ENCODE measurements around the gene DPPA4.

Gene DPPA4

DNA sequence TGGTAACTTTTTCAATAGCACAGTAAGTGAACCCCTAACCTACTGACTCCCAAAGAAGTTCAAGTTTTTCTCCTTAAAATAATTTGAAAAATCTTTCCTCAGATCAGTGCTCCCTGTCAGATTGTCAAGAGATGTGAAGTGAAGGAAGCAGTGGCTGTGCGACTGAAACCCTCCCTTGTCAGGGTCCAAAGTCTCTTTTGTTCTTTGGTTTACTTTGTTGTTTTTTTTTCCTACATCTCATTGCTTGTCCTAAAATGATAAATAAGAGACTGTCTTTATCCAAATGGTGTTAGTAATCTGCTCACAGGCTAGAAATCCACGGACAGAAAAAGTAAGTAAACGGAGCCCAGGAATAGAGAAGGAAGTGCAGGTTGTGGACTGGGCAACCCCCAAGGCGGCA lies 976 bp upstream of the DPPA4 start:
- Histone ChIP-seq H3K36me3 (ENCODE audit: insufficient read depth, low read length) (no peaks in the 10 kb centered on the region), H3K27me3 (ENCODE audit: insufficient read depth, low read length) (0 out of 2 replicates have a peak, but pooled peaks cover 6% of the 10 kb centered on the region), H3K4me1 (ENCODE audit: control insufficient read depth, insufficient read depth, low read length, unreplicated experiment) (no peaks in the 10 kb centered on the region), H3K79me2 (ENCODE audit: control insufficient read depth, insufficient read depth, low read length, unreplicated experiment) (no peaks in the 10 kb centered on the region), H3K27ac (ENCODE audit: low read depth, low read length) (no peak overlapping the region), H3K4me3 (ENCODE audit: low read depth, low read length) (no peak overlapping the region), H2AFZ (ENCODE audit: low read length, unreplicated experiment) (no peak overlapping the region)

DNA sequence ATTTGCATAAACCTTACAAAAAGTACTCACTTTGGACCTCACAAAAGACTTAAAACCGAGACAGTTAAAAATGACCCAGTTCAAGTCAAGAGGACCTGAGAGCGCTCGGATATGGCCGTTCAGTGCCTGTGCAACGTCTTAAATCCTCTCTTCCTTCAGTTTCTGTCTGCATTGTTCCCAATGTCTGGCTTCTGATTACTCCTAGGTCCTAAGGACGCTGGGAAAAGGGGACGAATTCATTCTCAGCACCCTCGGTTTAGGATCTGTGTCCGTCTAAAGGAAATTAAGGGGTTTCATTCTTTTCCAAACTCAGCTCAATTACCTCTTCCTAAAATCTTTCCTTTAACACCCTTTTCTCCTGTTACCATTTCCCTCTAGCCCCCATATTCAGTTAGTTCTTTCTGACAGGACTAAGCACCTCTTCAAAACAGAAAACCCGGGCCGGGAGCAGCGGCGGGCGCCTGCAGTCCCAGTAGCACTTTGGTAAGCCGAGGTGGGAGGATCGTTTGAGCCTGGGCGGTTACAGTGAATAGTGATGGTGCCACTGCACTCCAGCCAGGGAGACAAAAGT lies 970 bp downstream of the DPPA4 start:
- Histone ChIP-seq H3K79me2 (ENCODE audit: control insufficient read depth, insufficient read depth, low read length, unreplicated experiment) (no peaks in the 10 kb centered on the region), H2AFZ (ENCODE audit: low read length, unreplicated experiment) (peak overlapping the region; percentile 39), H3K36me3 (ENCODE audit: insufficient read depth, low read length) (no peaks in the 10 kb centered on the region), H3K27ac (ENCODE audit: low read depth, low read length) (no peak overlapping the region), H3K4me3 (ENCODE audit: low read depth, low read length) (peak overlapping the region; percentile 68), H3K27me3 (ENCODE audit: insufficient read depth, low read length) (0 out of 2 replicates have a peak, but pooled peaks cover 6% of the 10 kb centered on the region), H3K4me1 (ENCODE audit: control insufficient read depth, insufficient read depth, low read length, unreplicated experiment) (no peaks in the 10 kb centered on the region)

DNA sequence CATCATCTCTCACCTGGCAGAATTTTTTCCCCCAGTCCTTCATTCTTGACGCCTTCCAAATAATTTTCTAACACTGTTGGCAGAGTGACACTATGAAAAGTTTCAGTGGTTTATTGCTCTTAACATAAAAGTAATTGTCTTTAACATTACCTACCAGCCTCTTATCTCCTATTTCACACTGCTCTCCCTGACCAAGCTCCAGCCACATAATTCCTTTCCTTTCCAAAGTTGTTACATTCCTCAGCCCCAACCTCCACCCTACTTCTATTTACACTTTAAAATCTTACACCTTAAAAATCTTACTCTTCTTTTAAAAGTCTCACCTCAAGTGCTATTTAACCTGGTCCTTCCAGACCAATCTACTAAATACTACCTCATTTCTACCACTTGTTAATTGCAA lies 2.8 kb downstream of the DPPA4 start:
- Histone ChIP-seq H3K4me3 (ENCODE audit: low read depth, low read length) (no peak overlapping the region), H3K79me2 (ENCODE audit: control insufficient read depth, insufficient read depth, low read length, unreplicated experiment) (no peaks in the 10 kb centered on the region), H3K4me1 (ENCODE audit: control insufficient read depth, insufficient read depth, low read length, unreplicated experiment) (no peaks in the 10 kb centered on the region), H3K36me3 (ENCODE audit: insufficient read depth, low read length) (no peaks in the 10 kb centered on the region), H2AFZ (ENCODE audit: low read length, unreplicated experiment) (no peak overlapping the region), H3K27me3 (ENCODE audit: insufficient read depth, low read length) (0 out of 2 replicates have a peak, but pooled peaks cover 6% of the 10 kb centered on the region), H3K27ac (ENCODE audit: low read depth, low read length) (no peak overlapping the region)

DNA sequence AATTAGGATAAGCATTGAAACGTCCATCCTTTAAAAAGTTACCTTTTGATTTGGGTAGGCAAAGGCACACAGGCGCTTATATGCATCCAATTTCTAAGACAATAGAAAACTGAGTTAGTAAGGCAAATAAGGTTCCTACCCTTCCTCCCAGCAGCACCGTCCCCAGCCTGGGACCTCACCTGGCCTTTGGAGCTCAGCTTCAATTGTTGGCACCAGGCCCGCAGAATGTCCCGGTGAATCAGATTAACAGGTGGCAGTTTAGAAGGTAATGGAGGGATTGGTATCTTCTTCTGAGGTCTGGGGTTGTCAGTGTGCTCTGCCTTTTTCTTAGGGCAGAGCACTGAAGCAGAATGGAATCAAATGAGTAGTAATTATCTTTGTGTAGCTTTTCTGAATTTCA lies 5.7 kb downstream of the DPPA4 start:
- Histone ChIP-seq H3K27me3 (ENCODE audit: insufficient read depth, low read length) (no peaks in the 10 kb centered on the region), H3K27ac (ENCODE audit: low read depth, low read length) (no peak overlapping the region), H3K4me1 (ENCODE audit: control insufficient read depth, insufficient read depth, low read length, unreplicated experiment) (no peaks in the 10 kb centered on the region), H2AFZ (ENCODE audit: low read length, unreplicated experiment) (no peak overlapping the region), H3K4me3 (ENCODE audit: low read depth, low read length) (no peak overlapping the region), H3K36me3 (ENCODE audit: insufficient read depth, low read length) (no peaks in the 10 kb centered on the region), H3K79me2 (ENCODE audit: control insufficient read depth, insufficient read depth, low read length, unreplicated experiment) (no peaks in the 10 kb centered on the region)

DNA sequence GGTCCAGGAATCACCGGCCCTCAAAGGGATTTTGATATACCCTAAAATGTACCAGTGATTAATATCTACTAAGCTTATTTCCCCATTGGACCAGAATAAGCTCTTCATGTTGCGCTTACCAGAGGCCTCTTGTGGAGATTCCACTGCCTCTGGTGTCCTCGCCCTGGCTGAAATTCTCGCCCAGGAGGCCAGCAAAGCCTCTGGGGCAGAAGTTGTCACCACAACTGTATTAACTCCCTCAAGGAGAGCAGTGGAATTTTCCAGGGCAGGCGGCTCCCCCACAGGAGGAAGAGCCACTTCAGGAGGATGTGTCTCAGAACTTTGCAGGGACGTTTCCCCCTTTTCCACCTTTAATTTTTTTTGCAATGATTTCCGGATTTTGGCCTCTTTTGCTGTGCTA lies 6.9 kb downstream of the DPPA4 start:
- no peak overlapping the region for H3K27ac ChIP-seq (ENCODE audit: low read depth, low read length)
- H3K36me3 ChIP-seq (ENCODE audit: insufficient read depth, low read length) = no peaks in the 10 kb centered on the region
- no peaks in the 10 kb centered on the region for H3K79me2 ChIP-seq (ENCODE audit: control insufficient read depth, insufficient read depth, low read length, unreplicated experiment)
- H2AFZ ChIP-seq (ENCODE audit: low read length, unreplicated experiment) = no peak overlapping the region
- H3K4me3 ChIP-seq (ENCODE audit: low read depth, low read length) = no peak overlapping the region
- no peaks in the 10 kb centered on the region for H3K4me1 ChIP-seq (ENCODE audit: control insufficient read depth, insufficient read depth, low read length, unreplicated experiment)
- no peaks in the 10 kb centered on the region for H3K27me3 ChIP-seq (ENCODE audit: insufficient read depth, low read length)

DNA sequence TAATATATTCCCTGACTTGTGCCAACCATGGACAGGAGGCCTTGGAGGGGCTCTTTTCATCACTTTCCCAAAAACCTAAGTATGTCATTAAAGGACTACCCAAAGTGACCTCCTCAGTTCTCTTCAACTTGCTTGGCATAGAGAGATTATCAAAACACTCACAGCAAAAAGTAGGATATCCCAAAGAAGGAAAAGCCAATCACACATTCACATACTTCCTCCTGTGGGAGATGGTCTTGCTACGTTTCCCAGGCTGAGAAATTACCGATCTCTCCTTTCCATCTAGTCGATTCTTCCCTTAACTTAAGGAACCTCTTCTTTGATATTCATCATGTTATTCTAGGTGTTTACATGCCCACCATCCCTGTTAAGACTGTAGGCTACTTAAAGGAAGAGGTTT lies 9.1 kb downstream of the DPPA4 start:
- H3K4me1 ChIP-seq (ENCODE audit: control insufficient read depth, insufficient read depth, low read length, unreplicated experiment) = no peaks in the 10 kb centered on the region
- H3K79me2 ChIP-seq (ENCODE audit: control insufficient read depth, insufficient read depth, low read length, unreplicated experiment) = no peaks in the 10 kb centered on the region
- H2AFZ ChIP-seq (ENCODE audit: low read length, unreplicated experiment) = no peak overlapping the region
- no peak overlapping the region for H3K4me3 ChIP-seq (ENCODE audit: low read depth, low read length)
- no peak overlapping the region for H3K27ac ChIP-seq (ENCODE audit: low read depth, low read length)
- no peaks in the 10 kb centered on the region for H3K36me3 ChIP-seq (ENCODE audit: insufficient read depth, low read length)
- H3K27me3 ChIP-seq (ENCODE audit: insufficient read depth, low read length) = no peaks in the 10 kb centered on the region

DNA sequence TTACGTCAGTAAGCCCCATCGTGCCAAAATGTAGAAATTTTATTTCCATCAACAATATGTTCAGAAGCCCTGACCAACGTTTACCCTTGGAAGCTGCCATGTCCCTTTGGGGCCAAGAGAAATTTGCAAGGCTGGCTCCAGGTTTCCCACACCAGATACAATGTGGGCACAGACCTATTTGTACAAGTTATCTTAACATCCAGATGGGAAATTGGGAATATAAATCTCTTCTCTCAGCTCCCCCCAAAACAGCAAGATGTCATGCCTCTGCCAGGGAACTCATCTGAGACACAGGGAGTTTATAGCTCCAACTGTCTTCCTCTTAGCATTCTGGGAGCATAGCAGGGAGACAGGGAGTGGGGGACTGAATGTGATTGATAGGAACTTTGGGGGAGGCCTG lies 11.7 kb downstream of the DPPA4 start:
- Histone ChIP-seq H3K4me1 (ENCODE audit: control insufficient read depth, insufficient read depth, low read length, unreplicated experiment) (no peaks in the 10 kb centered on the region), H3K4me3 (ENCODE audit: low read depth, low read length) (no peak overlapping the region), H3K27me3 (ENCODE audit: insufficient read depth, low read length) (no peaks in the 10 kb centered on the region), H3K27ac (ENCODE audit: low read depth, low read length) (no peak overlapping the region), H3K79me2 (ENCODE audit: control insufficient read depth, insufficient read depth, low read length, unreplicated experiment) (no peaks in the 10 kb centered on the region), H2AFZ (ENCODE audit: low read length, unreplicated experiment) (no peak overlapping the region), H3K36me3 (ENCODE audit: insufficient read depth, low read length) (no peaks in the 10 kb centered on the region)

DNA sequence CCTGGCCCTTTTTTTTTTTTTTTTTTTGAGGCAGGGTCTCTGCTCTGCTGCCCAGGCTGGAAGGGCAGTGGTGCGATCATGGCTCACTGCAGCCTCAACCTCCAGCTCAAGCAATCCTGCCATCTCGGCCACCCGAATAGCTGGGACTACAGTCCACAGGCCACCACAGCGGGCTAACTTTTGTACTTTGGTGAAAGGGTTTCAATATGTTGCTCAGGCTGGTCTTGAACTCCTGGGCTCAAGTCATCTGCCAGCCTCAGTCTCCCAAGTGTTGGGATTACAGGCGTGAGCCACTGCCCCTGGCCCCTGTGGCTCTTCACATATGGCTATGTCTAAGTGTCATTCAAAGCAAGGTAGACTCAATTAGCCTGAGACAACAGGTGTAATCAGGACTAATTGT lies 12.2 kb downstream of the DPPA4 start:
- no peak overlapping the region for H3K27ac ChIP-seq (ENCODE audit: low read depth, low read length)
- H3K79me2 ChIP-seq (ENCODE audit: control insufficient read depth, insufficient read depth, low read length, unreplicated experiment) = no peaks in the 10 kb centered on the region
- H3K4me1 ChIP-seq (ENCODE audit: control insufficient read depth, insufficient read depth, low read length, unreplicated experiment) = no peaks in the 10 kb centered on the region
- H3K4me3 ChIP-seq (ENCODE audit: low read depth, low read length) = no peak overlapping the region
- no peaks in the 10 kb centered on the region for H3K36me3 ChIP-seq (ENCODE audit: insufficient read depth, low read length)
- no peaks in the 10 kb centered on the region for H3K27me3 ChIP-seq (ENCODE audit: insufficient read depth, low read length)
- H2AFZ ChIP-seq (ENCODE audit: low read length, unreplicated experiment) = no peak overlapping the region

DNA sequence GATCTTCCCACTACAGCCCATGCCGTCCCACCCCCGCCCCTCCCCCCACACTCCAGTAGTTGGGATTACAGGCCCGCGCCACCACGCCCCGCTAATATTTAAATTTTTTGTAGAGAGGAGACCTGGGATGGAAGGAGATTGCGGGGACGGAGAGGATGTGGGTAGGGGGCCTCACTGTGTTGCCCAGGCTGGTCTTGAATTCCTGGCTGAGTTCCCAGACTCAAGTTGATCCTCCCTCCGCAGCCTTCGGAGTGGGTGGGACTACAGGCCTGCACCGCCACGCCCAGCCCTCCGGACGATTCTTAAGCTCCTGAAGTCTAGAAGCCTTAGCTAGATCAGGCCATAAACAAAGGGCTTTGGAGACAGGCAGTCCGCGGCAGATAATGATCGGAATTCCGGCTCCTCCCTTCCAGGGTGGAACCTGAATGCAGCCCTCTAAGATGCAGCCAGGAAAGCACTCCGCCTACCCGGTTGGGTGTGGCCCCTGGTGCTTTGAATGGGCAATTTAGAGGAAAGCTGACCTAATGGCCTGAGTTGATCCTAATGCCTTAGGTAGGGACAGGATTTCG lies 21.1 kb downstream of the DPPA4 start, which contains the start of gene DPPA2:
Gene DPPA2, minus strand, starts transcription at position 356 of the 569 bp plus-strand sequence. CDS start 1,975 bp downstream, outside the sequence.
- Histone ChIP-seq H3K4me3 (ENCODE audit: low read depth, low read length) (no peak within 1 kb of the TSS), H3K4me1 (ENCODE audit: control insufficient read depth, insufficient read depth, low read length, unreplicated experiment) (no peaks in the 10 kb centered on the region), H3K27ac (ENCODE audit: low read depth, low read length) (no peak within 1 kb of the TSS), H3K79me2 (ENCODE audit: control insufficient read depth, insufficient read depth, low read length, unreplicated experiment) (no peaks in the 10 kb centered on the region), H3K36me3 (ENCODE audit: insufficient read depth, low read length) (no peaks in the 10 kb centered on the region), H3K27me3 (ENCODE audit: insufficient read depth, low read length) (no peaks in the 10 kb centered on the region), H2AFZ (ENCODE audit: low read length, unreplicated experiment) (no peak within 1 kb of the TSS)

DNA sequence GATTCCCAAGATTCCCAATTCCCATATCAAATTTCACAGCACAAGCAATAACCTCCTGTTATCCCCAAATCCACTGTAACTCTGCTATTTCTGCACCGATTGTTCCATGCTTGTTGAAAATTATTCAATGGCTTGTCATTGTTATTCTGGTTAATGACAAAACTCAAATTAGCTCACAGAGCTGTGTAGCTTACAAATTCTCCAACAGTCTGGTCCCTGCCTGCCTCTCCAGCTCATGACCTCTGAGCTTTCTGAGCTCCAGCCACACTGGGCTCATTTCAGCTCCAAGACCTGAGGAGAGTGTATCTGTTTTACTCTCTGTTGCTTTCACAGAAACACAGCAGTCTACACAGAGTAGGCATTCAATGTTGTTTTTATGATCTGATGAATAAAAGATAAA lies 24.3 kb downstream of the DPPA4 start:
- H3K4me3 ChIP-seq (ENCODE audit: low read depth, low read length) = no peak overlapping the region
- H3K27ac ChIP-seq (ENCODE audit: low read depth, low read length) = no peak overlapping the region
- H3K36me3 ChIP-seq (ENCODE audit: insufficient read depth, low read length) = no peaks in the 10 kb centered on the region
- H2AFZ ChIP-seq (ENCODE audit: low read length, unreplicated experiment) = no peak overlapping the region
- H3K4me1 ChIP-seq (ENCODE audit: control insufficient read depth, insufficient read depth, low read length, unreplicated experiment) = no peaks in the 10 kb centered on the region
- H3K27me3 ChIP-seq (ENCODE audit: insufficient read depth, low read length) = no peaks in the 10 kb centered on the region
- H3K79me2 ChIP-seq (ENCODE audit: control insufficient read depth, insufficient read depth, low read length, unreplicated experiment) = no peaks in the 10 kb centered on the region

DNA sequence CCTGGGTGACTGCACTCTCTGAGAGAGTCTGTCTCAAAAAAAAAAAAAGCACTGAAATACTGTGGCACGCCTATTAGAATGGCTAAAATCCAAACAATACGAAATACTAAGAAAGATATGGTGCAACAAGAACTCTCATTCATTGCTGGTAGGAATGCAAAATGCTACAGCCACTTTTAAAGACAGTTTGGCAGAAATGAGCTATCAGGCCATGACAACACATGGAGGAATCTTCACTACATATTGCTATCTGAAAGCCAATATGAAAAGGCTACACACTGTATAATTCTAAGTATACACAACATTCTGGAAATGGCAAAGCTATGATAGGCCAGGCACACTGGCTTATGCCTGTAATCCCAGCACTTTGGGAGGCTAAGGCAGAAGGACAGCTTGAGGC lies 39.9 kb downstream of the DPPA4 start:
- Histone ChIP-seq H3K27ac (ENCODE audit: low read depth, low read length) (no peak overlapping the region), H3K36me3 (ENCODE audit: insufficient read depth, low read length) (no peaks in the 10 kb centered on the region), H3K4me1 (ENCODE audit: control insufficient read depth, insufficient read depth, low read length, unreplicated experiment) (no peaks in the 10 kb centered on the region), H3K4me3 (ENCODE audit: low read depth, low read length) (no peak overlapping the region), H3K79me2 (ENCODE audit: control insufficient read depth, insufficient read depth, low read length, unreplicated experiment) (no peaks in the 10 kb centered on the region), H2AFZ (ENCODE audit: low read length, unreplicated experiment) (no peak overlapping the region), H3K27me3 (ENCODE audit: insufficient read depth, low read length) (no peaks in the 10 kb centered on the region)
